ENCODE measurements around the gene OPA1. TPM values are rescaled to one million over a fixed set of nuclear protein-coding genes. Genes with fewer than 3 reads are reported as not detected.

Gene OPA1
- total RNA-seq, 2 donors from 2014 or later: 36.4 to 71.6 TPM

DNA sequence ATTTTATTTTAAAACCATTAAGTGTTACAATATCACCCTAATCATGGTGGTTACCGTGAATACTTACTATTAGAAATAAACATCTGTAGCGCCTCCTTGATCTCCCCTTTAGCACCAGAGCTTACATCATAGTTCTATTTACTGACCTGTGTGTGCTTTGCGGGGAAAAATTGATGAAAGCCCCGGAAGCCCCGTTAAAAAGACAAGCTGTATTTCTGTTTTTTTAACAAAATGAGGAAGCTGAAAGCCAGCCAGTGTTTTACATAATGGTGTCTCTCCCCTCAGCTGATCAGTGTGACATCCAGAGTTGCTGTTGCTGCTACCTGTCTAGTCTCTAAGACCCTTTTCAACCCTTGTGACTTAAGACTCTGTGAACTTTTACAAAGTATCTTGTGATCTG lies 100.8 kb downstream of the OPA1 start:
- Histone ChIP-seq H3K27me3 (no peaks in the 10 kb centered on the region), H3K36me3 (peaks cover 17% of the 10 kb centered on the region), H3K9me3 (no peaks in the 10 kb centered on the region), H3K4me1 (no peaks in the 10 kb centered on the region), H3K27ac (no peak overlapping the region), H3K4me3 (no peak overlapping the region)
- DNase-seq (ENCODE audit: low spot score): no peak
- TF ChIP-seq, protein P1, sequence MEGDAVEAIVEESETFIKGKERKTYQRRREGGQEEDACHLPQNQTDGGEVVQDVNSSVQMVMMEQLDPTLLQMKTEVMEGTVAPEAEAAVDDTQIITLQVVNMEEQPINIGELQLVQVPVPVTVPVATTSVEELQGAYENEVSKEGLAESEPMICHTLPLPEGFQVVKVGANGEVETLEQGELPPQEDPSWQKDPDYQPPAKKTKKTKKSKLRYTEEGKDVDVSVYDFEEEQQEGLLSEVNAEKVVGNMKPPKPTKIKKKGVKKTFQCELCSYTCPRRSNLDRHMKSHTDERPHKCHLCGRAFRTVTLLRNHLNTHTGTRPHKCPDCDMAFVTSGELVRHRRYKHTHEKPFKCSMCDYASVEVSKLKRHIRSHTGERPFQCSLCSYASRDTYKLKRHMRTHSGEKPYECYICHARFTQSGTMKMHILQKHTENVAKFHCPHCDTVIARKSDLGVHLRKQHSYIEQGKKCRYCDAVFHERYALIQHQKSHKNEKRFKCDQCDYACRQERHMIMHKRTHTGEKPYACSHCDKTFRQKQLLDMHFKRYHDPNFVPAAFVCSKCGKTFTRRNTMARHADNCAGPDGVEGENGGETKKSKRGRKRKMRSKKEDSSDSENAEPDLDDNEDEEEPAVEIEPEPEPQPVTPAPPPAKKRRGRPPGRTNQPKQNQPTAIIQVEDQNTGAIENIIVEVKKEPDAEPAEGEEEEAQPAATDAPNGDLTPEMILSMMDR (IDR thresholded peaks at IDR 0.05): no peak

DNA sequence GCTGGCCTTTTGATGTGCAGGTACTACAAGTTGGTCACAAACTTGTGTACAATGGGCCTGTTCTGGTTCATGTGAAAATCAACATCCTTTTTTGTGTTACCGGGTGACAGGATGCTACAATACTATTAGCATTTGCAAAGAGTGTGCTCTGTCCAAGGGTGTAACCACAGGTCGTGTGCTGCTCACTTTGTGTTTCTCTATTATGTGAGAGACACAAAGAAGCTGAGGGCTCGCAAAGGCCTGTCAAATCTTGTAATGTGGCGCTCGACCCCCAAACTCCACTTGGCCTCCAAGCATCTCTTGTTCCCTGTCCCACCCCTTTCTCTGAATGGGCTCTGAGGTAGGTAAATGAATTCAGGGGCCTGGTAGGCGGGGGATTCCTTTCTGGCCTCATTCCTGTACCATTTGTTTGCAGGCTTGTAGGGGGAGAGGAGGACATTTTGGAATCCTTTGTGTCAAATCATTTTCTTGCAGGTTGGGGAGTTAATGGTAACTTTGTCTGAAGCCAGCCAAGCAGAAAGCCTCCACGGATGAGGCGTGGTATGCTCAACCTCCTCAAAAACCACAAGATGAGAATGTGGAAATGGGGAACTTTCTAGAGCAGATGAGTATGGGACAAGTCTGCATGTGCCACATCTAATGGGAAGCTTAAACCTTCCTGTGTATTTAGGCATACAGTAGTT lies 109.1 kb downstream of the OPA1 start:
- Histone ChIP-seq H3K36me3 (peaks cover 4% of the 10 kb centered on the region), H3K27me3 (no peaks in the 10 kb centered on the region), H3K4me3 (no peak overlapping the region), H3K4me1 (no peaks in the 10 kb centered on the region), H3K27ac (no peak overlapping the region), H3K9me3 (no peaks in the 10 kb centered on the region)
- TF ChIP-seq, protein P1 (IDR thresholded peaks at IDR 0.05): no peak
- no peak for DNase-seq (ENCODE audit: low spot score)

DNA sequence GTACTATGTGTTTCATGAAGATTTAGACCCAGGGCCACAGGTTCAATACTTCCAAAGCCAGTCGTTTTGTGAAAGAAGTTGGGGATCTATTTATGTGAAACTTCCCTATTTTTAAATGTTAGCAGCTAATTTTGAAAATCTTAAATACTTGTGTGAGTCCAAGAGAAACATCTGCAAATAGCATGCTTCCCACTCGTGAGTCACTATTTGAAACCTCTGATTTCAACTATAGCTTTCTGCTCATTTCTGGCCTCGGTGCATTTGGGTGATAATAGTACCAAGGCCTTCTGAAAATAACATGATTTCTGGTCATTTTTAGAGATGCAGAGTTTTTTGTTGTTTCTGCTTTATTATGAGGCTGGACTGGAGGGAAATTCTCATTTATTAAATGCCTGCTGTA lies 110.0 kb downstream of the OPA1 start:
- Histone ChIP-seq H3K9me3 (no peaks in the 10 kb centered on the region), H3K27ac (no peak overlapping the region)

DNA sequence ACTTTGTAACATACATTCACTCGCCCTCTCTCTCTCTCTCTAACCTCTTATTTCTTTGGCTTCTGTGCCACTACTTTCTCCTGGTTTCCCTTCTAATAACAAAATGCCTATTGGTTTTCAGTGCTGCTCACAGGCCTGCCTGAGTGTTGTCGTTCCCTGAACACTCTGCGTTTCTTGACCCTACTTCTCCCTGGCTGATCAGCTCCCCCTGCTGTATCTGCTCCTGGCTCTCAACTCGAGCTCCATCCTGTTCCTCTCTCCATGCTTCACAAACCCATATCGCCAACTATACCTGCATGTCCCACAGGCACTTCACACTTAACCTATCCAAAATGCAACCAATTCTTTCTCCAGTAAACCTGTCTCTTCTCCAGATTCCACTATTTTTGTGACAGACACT lies 111.4 kb downstream of the OPA1 start:
- Histone ChIP-seq H3K9me3 (no peaks in the 10 kb centered on the region), H3K27me3 (no peaks in the 10 kb centered on the region), H3K27ac (no peak overlapping the region), H3K4me3 (no peak overlapping the region), H3K4me1 (no peaks in the 10 kb centered on the region), H3K36me3 (peaks cover 4% of the 10 kb centered on the region)
- TF ChIP-seq, protein P1 (IDR thresholded peaks at IDR 0.05): no peak
- no peak for DNase-seq (ENCODE audit: low spot score)

More for the DNA sequence above, 110.0 kb downstream of the OPA1 start:
- no peak for DNase-seq (ENCODE audit: low spot score)
- Histone ChIP-seq H3K27me3 (no peaks in the 10 kb centered on the region), H3K36me3 (peaks cover 4% of the 10 kb centered on the region), H3K4me1 (no peaks in the 10 kb centered on the region), H3K4me3 (no peak overlapping the region)
- TF ChIP-seq, protein P1 (IDR thresholded peaks at IDR 0.05): no peak

DNA sequence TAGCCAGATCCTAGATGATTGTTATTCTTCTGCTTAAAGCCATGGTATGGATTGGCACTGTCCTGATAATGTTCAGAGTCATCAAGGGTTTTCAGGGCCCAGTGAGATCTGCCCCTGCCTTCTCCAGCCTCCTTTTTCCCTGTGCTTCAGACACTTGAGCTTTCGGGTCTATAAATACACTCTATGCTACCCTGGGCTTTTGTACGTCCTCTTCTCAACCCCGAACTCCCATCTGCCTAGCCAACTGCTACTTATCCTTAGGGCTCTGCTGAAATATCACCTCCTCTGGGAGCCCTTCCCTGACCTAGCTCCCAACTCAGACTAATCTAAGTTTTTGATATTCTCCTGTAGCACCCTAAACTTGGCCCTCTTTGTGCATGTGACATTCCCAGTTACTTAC lies 115.3 kb downstream of the OPA1 start:
- H3K27me3 ChIP-seq: no peaks in the 10 kb centered on the region
- H3K9me3 ChIP-seq: no peaks in the 10 kb centered on the region
- H3K36me3 ChIP-seq: no peaks in the 10 kb centered on the region
- DNase-seq (ENCODE audit: low spot score): no peak
- H3K4me3 ChIP-seq: no peak overlapping the region
- H3K4me1 ChIP-seq: no peaks in the 10 kb centered on the region
- no peak overlapping the region for H3K27ac ChIP-seq
- TF ChIP-seq, protein P1 (IDR thresholded peaks at IDR 0.05): no peak

All from right atrium auricular region (tissue), 2 donors.